ENCODE measurements around the gene ESPL1.

ESPL1 gene

GRCh38 chr12:53224897-53225634 lies 43.0 kb upstream of the ESPL1 start:
- no peak for FAIRE-seq

GRCh38 chr12:53225635-53226424 lies 42.3 kb upstream of the ESPL1 start:
- DNase-seq (ENCODE audit: insufficient read length, low spot score) (no peak), FAIRE-seq (no peak)

More at GRCh38 chr12:53224897-53225634, 43.0 kb upstream of the ESPL1 start:
- TF ChIP-seq POLR2A (IDR thresholded peaks at IDR 0.05; ENCODE audit: low read depth, low read length): no peak
- no peak for DNase-seq (ENCODE audit: insufficient read length, low spot score)

DNA sequence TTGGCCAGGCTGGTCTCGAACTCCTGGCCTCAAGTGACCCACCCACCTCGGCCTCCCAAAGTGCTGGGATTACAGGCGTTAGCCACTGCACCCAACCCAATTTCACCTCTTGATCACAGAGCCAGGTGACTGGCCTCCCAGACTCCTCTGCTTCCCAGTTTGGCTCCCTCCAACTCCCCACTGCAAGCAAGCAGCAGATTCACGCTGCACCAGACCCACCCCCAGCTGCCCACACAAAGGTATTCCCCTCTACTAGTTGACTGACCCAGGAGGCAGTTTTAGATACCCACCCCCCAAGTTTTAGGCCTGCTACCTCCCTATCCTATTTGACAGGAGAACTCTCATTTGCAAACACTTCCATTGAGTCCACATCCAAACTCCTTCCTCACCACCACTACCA lies 41.3 kb upstream of the ESPL1 start:
- no peak for TF ChIP-seq POLR2A (IDR thresholded peaks at IDR 0.05; ENCODE audit: low read depth, low read length)
- FAIRE-seq: no peak

More at GRCh38 chr12:53225635-53226424, 42.3 kb upstream of the ESPL1 start:
- no peak for TF ChIP-seq POLR2A (IDR thresholded peaks at IDR 0.05; ENCODE audit: low read depth, low read length)

GRCh38 chr12:53227341-53227740 lies 40.8 kb upstream of the ESPL1 start:
- FAIRE-seq: no peak
- no peak for TF ChIP-seq POLR2A (IDR thresholded peaks at IDR 0.05; ENCODE audit: low read depth, low read length)
- DNase-seq (ENCODE audit: insufficient read length, low spot score): no peak

More for the DNA sequence above, 41.3 kb upstream of the ESPL1 start:
- no peak for DNase-seq (ENCODE audit: insufficient read length, low spot score)

- FAIRE-seq (no peak), DNase-seq (ENCODE audit: insufficient read length, low spot score) (no peak)
- no peak for TF ChIP-seq POLR2A (IDR thresholded peaks at IDR 0.05; ENCODE audit: low read depth, low read length)
Observed at GRCh38 chr12:53227836-53228235, 40.3 kb upstream of the ESPL1 start.

DNA sequence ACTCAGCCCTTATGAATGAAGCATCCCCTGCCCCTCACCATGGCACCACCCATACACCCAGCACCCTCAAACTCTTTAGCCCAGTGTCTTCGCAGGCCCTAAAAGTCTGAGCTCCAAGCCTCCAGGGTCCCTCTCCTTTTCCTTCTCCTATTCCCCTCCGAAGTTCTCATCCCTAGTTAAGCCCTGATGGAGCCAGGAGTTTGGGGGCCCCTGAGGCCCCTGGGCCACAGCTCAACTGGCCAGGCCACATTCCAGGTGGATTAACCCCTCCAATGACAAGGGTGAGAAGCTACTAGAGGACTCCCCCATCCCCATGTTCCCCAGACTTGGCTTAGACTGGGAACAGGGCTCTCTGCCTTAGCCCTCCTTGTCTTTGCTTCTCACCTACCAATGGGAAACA lies 38.6 kb upstream of the ESPL1 start:
- no peak for DNase-seq (ENCODE audit: insufficient read length, low spot score)
- no peak for FAIRE-seq
- no peak for TF ChIP-seq POLR2A (IDR thresholded peaks at IDR 0.05; ENCODE audit: low read depth, low read length)

GRCh38 chr12:53230108-53230845 lies 37.8 kb upstream of the ESPL1 start:
- DNase-seq (ENCODE audit: insufficient read length, low spot score): no peak
- TF ChIP-seq POLR2A (IDR thresholded peaks at IDR 0.05; ENCODE audit: low read depth, low read length): no peak
- no peak for FAIRE-seq

- FAIRE-seq (no peak), DNase-seq (ENCODE audit: insufficient read length, low spot score) (no peak)
- no peak for TF ChIP-seq POLR2A (IDR thresholded peaks at IDR 0.05; ENCODE audit: low read depth, low read length)
Observed at GRCh38 chr12:53231671-53231920, 36.5 kb upstream of the ESPL1 start.

DNA sequence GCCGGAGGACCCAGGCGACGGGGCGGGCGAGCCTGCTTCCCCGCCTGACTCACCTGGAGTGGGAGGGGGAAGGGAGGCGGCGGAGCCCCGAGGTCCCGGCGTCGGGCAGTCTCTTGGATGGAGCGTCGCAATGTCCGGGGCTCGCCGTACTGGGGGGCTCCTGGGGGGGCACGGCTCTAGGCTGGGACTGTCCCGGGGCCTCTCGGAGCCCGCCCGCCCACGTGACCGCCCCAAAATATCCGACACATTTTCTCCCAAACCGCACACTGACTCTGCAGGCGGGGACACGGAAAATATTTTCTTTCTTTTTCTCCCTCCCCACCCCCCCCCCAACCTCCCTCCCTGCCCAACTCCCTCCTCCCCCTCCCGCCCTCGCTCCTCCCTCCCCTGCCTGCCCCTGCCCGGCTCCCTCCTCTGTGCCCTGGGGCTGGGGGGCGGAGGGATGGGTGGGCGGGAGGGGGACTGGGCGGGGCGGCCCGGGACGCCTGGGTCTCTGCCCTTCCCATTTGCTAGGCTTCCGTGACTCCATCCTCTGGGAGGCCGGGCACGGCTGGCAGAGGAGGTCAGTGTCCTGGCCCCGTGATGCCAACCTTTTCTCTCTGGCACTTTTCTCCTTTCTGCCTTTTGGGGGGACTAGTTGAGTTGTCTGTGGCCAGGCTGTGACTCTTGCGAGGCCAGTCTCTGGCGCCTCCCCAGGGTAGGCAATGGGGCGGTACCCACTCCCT lies 36.0 kb upstream of the ESPL1 start, which contains the start of gene RARG:
RARG (minus strand) TSS at position 289 of the 725 bp plus-strand sequence. CDS start 4,664 bp downstream, outside the sequence.
- peak; percentile 75 for DNase-seq (ENCODE audit: insufficient read length, low spot score)
- no peak for FAIRE-seq
- peak; percentile 40; the same call in 1 of the 2 replicates for TF ChIP-seq POLR2A (IDR thresholded peaks at IDR 0.05; ENCODE audit: low read depth, low read length)

GRCh38 chr12:53232646-53233461 lies 35.2 kb upstream of the ESPL1 start:
- no peak for FAIRE-seq
- peak; percentile 64 for DNase-seq (ENCODE audit: insufficient read length, low spot score)
- no peak for TF ChIP-seq POLR2A (IDR thresholded peaks at IDR 0.05; ENCODE audit: low read depth, low read length)

GRCh38 chr12:53233671-53234121 lies 34.4 kb upstream of the ESPL1 start:
- no peak for DNase-seq (ENCODE audit: insufficient read length, low spot score)
- no peak for TF ChIP-seq POLR2A (IDR thresholded peaks at IDR 0.05; ENCODE audit: low read depth, low read length)
- no peak for FAIRE-seq

DNA sequence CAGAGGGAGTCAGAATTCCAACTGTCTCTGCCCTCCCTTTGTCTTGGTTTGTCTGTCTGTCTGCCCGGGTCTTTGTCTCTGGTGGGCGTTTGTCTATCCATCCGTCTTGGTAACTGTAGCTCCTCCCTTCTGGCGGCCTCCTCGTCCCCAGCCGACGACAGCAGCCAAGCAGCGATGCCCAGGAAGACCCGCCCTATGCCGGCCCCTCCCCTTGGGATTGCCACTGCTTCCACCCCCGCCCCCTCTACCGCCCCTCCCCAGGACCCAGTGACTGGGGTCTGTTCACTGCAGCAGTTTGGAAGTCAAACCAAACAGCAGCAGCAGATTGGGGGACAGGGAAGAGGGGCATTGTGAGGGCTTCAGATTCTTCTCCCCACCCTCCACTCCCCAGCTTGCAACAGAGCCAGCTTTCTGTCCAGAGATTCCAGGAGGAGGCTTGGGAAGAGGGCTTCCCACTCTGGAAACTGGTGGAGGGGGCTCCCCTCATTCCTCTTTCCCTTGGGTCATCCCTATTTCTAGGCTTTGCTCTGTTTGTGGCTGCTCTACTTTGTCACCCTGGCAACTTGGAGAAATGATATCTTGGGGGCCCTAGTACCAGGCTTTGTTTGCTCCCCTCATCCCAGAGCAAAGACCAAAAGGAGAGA lies 33.7 kb upstream of the ESPL1 start:
- no peak for FAIRE-seq
- no peak for DNase-seq (ENCODE audit: insufficient read length, low spot score)
- TF ChIP-seq POLR2A (IDR thresholded peaks at IDR 0.05; ENCODE audit: low read depth, low read length): no peak

Data from H54 (cell line).